ENCODE measurements around the gene MICAL2. TPM values are rescaled to one million over a fixed set of nuclear protein-coding genes. Genes with fewer than 3 reads are reported as not detected.

Gene MICAL2
- total RNA-seq, 2 donors from 2014 or later, result 1.5 to 1.9 TPM

- no peak for DNase-seq
- no peak overlapping the region for H3K27ac Mint-ChIP-seq
- H3K27me3 Mint-ChIP-seq (ENCODE audit: insufficient read depth), result peaks cover 78% of the 10 kb centered on the region
- Histone ChIP-seq H3K4me1 (ENCODE audit: control insufficient read depth, insufficient read depth, low read length) (peaks cover 17% of the 10 kb centered on the region), H3K27me3 (ENCODE audit: control insufficient read depth, insufficient read depth, low read length, poor library complexity, severe bottlenecking) (peaks cover 70% of the 10 kb centered on the region), H3K9ac (ENCODE audit: extremely low read depth, low read length, poor library complexity, severe bottlenecking) (no peak overlapping the region), H3K27ac (ENCODE audit: low read depth, low read length) (no peak overlapping the region), H3K9me3 (ENCODE audit: control insufficient read depth, low read length) (no peaks in the 10 kb centered on the region), H3K4me3 (ENCODE audit: low read length) (no peak overlapping the region), H3K36me3 (ENCODE audit: control insufficient read depth, insufficient read depth, low read length) (no peaks in the 10 kb centered on the region)
- no peak for TF ChIP-seq CTCF (conservative IDR thresholded peaks at IDR 0.05)
- peaks cover 12% of the 10 kb centered on the region for H3K4me1 Mint-ChIP-seq
- no peaks in the 10 kb centered on the region for H3K36me3 Mint-ChIP-seq (ENCODE audit: low read depth)
- 90 to 93% methylated on average over 4 of the region's 4 CpGs for WGBS, 2 experiments (ENCODE audit: insufficient coverage in 1 of 2, insufficient read length in 1 of 2)
- H3K9me3 Mint-ChIP-seq, result no peaks in the 10 kb centered on the region
- H3K4me3 Mint-ChIP-seq, result no peak overlapping the region
Measured at GRCh38 chr11:12134236-12134585, 23.8 kb downstream of the MICAL2 start.

GRCh38 chr11:12135185-12135584, 24.8 kb downstream of the MICAL2 start:
- no peak for TF ChIP-seq CTCF (conservative IDR thresholded peaks at IDR 0.05)
- Histone ChIP-seq H3K4me3 (ENCODE audit: low read length) (no peak overlapping the region), H3K9ac (ENCODE audit: extremely low read depth, low read length, poor library complexity, severe bottlenecking) (no peak overlapping the region), H3K27ac (ENCODE audit: low read depth, low read length) (no peak overlapping the region), H3K27me3 (ENCODE audit: control insufficient read depth, insufficient read depth, low read length, poor library complexity, severe bottlenecking) (peaks cover 80% of the 10 kb centered on the region), H3K9me3 (ENCODE audit: control insufficient read depth, low read length) (no peaks in the 10 kb centered on the region), H3K36me3 (ENCODE audit: control insufficient read depth, insufficient read depth, low read length) (no peaks in the 10 kb centered on the region), H3K4me1 (ENCODE audit: control insufficient read depth, insufficient read depth, low read length) (peaks cover 17% of the 10 kb centered on the region)
- Mint-ChIP-seq H3K27me3 (ENCODE audit: insufficient read depth) (peaks cover 83% of the 10 kb centered on the region), H3K9me3 (no peaks in the 10 kb centered on the region), H3K4me3 (no peak overlapping the region), H3K36me3 (ENCODE audit: low read depth) (no peaks in the 10 kb centered on the region), H3K27ac (no peak overlapping the region), H3K4me1 (peaks cover 12% of the 10 kb centered on the region)
- WGBS, 2 experiments (ENCODE audit: insufficient coverage in 1 of 2, insufficient read length in 1 of 2), result 100% methylated on average over 1 of the region's 1 CpG
- no peak for DNase-seq

- H3K36me3 Mint-ChIP-seq (ENCODE audit: low read depth), result no peaks in the 10 kb centered on the region
- H3K27ac Mint-ChIP-seq, result no peak overlapping the region
- no peak overlapping the region for H3K4me3 Mint-ChIP-seq
- H3K9ac ChIP-seq (ENCODE audit: extremely low read depth, low read length, poor library complexity, severe bottlenecking), result no peak overlapping the region
- peaks cover 17% of the 10 kb centered on the region for H3K4me1 ChIP-seq (ENCODE audit: control insufficient read depth, insufficient read depth, low read length)
- no peak for TF ChIP-seq CTCF (conservative IDR thresholded peaks at IDR 0.05)
- no peaks in the 10 kb centered on the region for H3K9me3 ChIP-seq (ENCODE audit: control insufficient read depth, low read length)
- H3K36me3 ChIP-seq (ENCODE audit: control insufficient read depth, insufficient read depth, low read length), result no peaks in the 10 kb centered on the region
- no peak for DNase-seq
- no peak overlapping the region for H3K27ac ChIP-seq (ENCODE audit: low read depth, low read length)
- no peak overlapping the region for H3K4me3 ChIP-seq (ENCODE audit: low read length)
- no peaks in the 10 kb centered on the region for H3K9me3 Mint-ChIP-seq
- H3K4me1 Mint-ChIP-seq, result peaks cover 12% of the 10 kb centered on the region
- peaks cover 89% of the 10 kb centered on the region for H3K27me3 Mint-ChIP-seq (ENCODE audit: insufficient read depth)
- H3K27me3 ChIP-seq (ENCODE audit: control insufficient read depth, insufficient read depth, low read length, poor library complexity, severe bottlenecking), result peaks cover 90% of the 10 kb centered on the region
- WGBS, 2 experiments (ENCODE audit: insufficient coverage in 1 of 2, insufficient read length in 1 of 2), result 91 to 94% methylated on average over 3 to 10 of the region's 12 CpGs
Measured at GRCh38 chr11:12137005-12137690, 26.8 kb downstream of the MICAL2 start.
